Measurements from ENCODE around the gene CIDEC. TPM values are rescaled to one million over a fixed set of nuclear protein-coding genes. Genes with fewer than 3 reads are reported as not detected.
A peak's percentile ranks its signal among the peaks of the same experiment; 100 is the strongest.

The CIDEC gene
- total and polyA plus RNA-seq, 9 of the 15 experiments (the other 6 are each of a cell fraction or from before 2014, with no cell fraction given): not detected

GRCh38 chr3:9912294-9912935 is 32.4 kb upstream of the CIDEC start (continued):
- TF ChIP-seq ATF3 (IDR thresholded peaks at IDR 0.05) (peak; percentile 26; the same call in 1 of the 2 replicates), ATF3 (CRISPR knock-in tag; conservative IDR thresholded peaks at IDR 0.05) (no peak), POLR2G (IDR thresholded peaks at IDR 0.05; ENCODE audit: low read depth, low read length) (no peak), NCOA1 (IDR thresholded peaks at IDR 0.05; ENCODE audit: low read depth) (no peak), NR4A1 (CRISPR knock-in tag; IDR thresholded peaks at IDR 0.05) (no peak), NR4A1 (tag; IDR thresholded peaks at IDR 0.05) (no peak), NONO (IDR thresholded peaks at IDR 0.05; ENCODE audit: low read depth in 2 of 2, low read length in 1 of 2) (0 out of 4 replicates have a peak, but pooled peaks of 1 of the 2 experiments have one; percentile 4), GTF2A2 (tag; IDR thresholded peaks at IDR 0.05) (no peak), ZNF408 (CRISPR knock-in tag; IDR thresholded peaks at IDR 0.05; ENCODE audit: low read depth) (no peak), CBX8 (IDR thresholded peaks at IDR 0.05; ENCODE audit: borderline replicate concordance, extremely low read depth, low read depth, low read length, poor library complexity, severe bottlenecking) (no peak), CEBPB (tag; IDR thresholded peaks at IDR 0.05) (peak; percentile 96), FOS (IDR thresholded peaks at IDR 0.05; ENCODE audit: extremely low read depth, insufficient read length) (no peak), ZBTB9 (CRISPR knock-in tag; IDR thresholded peaks at IDR 0.05) (no peak), MAFG (tag; conservative IDR thresholded peaks at IDR 0.05) (peak; percentile 92), SUPT5H (IDR thresholded peaks at IDR 0.05) (no peak), ZHX1 (conservative IDR thresholded peaks at IDR 0.05; ENCODE audit: low read length) (no peak), RCOR1 (IDR thresholded peaks at IDR 0.05; ENCODE audit: borderline replicate concordance in 1 of 2, low read depth in 2 of 2, low read length in 2 of 2) (peak in 1 of 2 experiments; percentile 61; a peak in 2 of 4 replicates), ZBTB5 (IDR thresholded peaks at IDR 0.05) (peak; percentile 67; the same call in 1 of the 2 replicates), ZBTB33 (CRISPR knock-in tag; IDR thresholded peaks at IDR 0.05) (peak; percentile 81)
